Colonic mucosa (tissue), 4 donors: Measurements from ENCODE around the gene SIAH2. TPM values are rescaled to one million over a fixed set of nuclear protein-coding genes. Genes with fewer than 3 reads are reported as not detected.

Experiments
- DNase-seq: peaks from one replicate; pipeline ENCODE4 v3.0.0-alpha.2; 2020
- H3K27ac ChIP-seq: fragments of 200-600 bp; one replicate; pipeline ENCODE4 v1.8.0; 2021
- H3K27me3 ChIP-seq: fragments of 200-600 bp; one replicate; pipeline ENCODE4 v1.8.0; 2021
- H3K36me3 ChIP-seq: fragments of 200-600 bp; one replicate; pipeline ENCODE4 v1.8.0; 2021
- H3K4me1 ChIP-seq: fragments of 200-600 bp; one replicate; pipeline ENCODE4 v1.8.0; 2021; ENCODE audit warnings: mild to moderate bottlenecking
- H3K4me3 ChIP-seq: fragments of 200-600 bp; one replicate; pipeline ENCODE4 v1.8.0; 2021
- H3K9ac ChIP-seq, 2 donors: one replicate each; pipeline ENCODE4 v1.7.0; 2013; ENCODE audit warnings: control low read depth in 2 of 2, low read depth in 2 of 2, low read length in 2 of 2
- H3K9me3 ChIP-seq: fragments of 200-600 bp; one replicate; pipeline ENCODE4 v1.8.0; 2021
- CTCF ChIP-seq: fragments of 200-600 bp; IDR thresholded peaks from one replicate; pipeline ENCODE4 v1.8.0; 2022; ENCODE audit warnings: antibody characterized with exemption, mild to moderate bottlenecking
- intact Hi-C: fragments of 100-400 bp; cut with DNase I; formaldehyde crosslinking; loops from one replicate; pipeline ENCODE4 v1.14.1; 2022
- total RNA-seq, 2 donors: library from RNA; stranded (reverse); fragmentation: NEBNext Ultra II Directional in 1 of 2; extraction: Animal tissue kit (Norgen Biotek cat#: 25700) in 1 of 2; gene quantifications; one replicate each; pipeline ENCODE4 v1.2.1, GENCODE V29; 2021
- donor health status: healthy.
- donor health status: DM: no; HTN: no; CAD: no.
- donor health status: DM: no; HTN: no; CAD: no.

Gene SIAH2
- total RNA-seq, 2 donors from 2014 or later: 27.9 to 33.8 TPM

DNA sequence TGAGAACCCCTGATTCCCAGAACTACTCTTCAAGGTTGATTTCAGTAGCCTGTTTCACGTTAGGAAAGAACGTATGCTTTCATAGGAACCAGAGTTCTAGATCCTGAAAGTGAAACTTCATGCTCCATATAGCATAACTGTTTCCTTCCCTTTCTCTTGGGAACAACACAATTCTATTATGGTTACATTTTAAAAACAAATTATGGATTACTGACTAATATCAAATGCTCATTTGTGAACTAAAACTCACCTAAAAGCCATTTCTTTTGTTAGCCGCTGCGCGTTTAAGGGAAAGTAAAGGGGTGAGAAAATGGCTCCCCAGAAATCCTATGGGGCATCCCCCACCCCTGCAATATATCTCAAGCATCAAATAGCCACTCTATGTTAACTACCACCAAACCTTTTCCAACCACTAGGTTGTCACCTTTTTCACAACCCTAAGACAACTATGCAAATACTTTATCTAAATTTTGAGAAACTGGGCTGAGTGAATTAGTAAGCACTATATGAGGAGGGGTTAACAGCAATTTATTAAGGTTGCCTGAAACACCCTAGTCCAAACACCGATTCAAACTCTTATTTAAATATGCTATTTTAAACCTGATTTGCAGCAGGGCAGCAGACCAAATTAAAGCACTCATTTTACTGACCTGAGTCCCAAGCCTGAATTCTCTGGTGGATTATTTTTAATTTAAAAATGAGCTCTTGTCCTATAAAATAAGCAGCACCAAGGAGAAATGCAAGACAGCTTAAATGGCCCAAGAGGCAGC lies 2.4 kb downstream of the SIAH2 start:
- Histone ChIP-seq H3K27ac (peak overlapping the region; percentile 93), H3K4me3 (peak overlapping the region; percentile 72), H3K9me3 (no peaks in the 10 kb centered on the region), H3K9ac (peak overlapping the region; percentile 27 to 96), H3K4me1 (peaks cover 19% of the 10 kb centered on the region), H3K36me3 (no peaks in the 10 kb centered on the region), H3K27me3 (no peaks in the 10 kb centered on the region)
- no peak for DNase-seq
- intact Hi-C loops: no loop called here
- no peak for TF ChIP-seq CTCF

GRCh38 chr3:150759947-150760346 lies 3.0 kb downstream of the SIAH2 start:
- H3K9ac ChIP-seq: peak overlapping the region; percentile 27 to 96
- peak overlapping the region; percentile 72 for H3K4me3 ChIP-seq

GRCh38 chr3:150759319-150759718 lies 3.6 kb downstream of the SIAH2 start:
- Histone ChIP-seq H3K4me1 (peaks cover 19% of the 10 kb centered on the region), H3K4me3 (no peak overlapping the region), H3K9me3 (no peaks in the 10 kb centered on the region), H3K9ac (no peak overlapping the region), H3K27me3 (no peaks in the 10 kb centered on the region), H3K36me3 (no peaks in the 10 kb centered on the region), H3K27ac (peak overlapping the region; percentile 93)
- DNase-seq: no peak
- intact Hi-C loops: no loop called here
- TF ChIP-seq CTCF: no peak

More at GRCh38 chr3:150759947-150760346, 3.0 kb downstream of the SIAH2 start:
- H3K9me3 ChIP-seq: no peaks in the 10 kb centered on the region
- H3K27ac ChIP-seq: peak overlapping the region; percentile 93
- H3K27me3 ChIP-seq: no peaks in the 10 kb centered on the region
- H3K4me1 ChIP-seq: peaks cover 19% of the 10 kb centered on the region
- no peak for TF ChIP-seq CTCF
- DNase-seq: no peak
- intact Hi-C loops: no loop called here
- no peaks in the 10 kb centered on the region for H3K36me3 ChIP-seq

DNA sequence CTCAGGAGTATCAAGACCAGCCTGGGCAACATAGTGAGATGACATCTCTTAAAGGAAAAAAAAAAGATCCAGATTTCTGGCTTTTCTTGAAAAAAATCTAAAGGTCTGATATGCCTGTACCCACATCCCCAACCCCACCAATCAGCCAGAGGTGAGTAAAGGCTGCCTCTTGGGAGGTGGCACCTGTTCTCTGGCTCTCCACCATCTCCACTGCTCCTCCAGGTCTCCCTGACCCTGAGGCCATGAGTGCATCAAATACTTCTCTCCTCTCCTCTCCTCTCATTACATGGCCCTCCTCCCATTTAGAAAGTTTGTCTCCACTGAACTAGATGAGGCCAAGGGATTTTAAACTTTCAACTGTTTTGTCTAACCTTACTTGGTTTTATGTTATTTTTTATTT lies 5.2 kb downstream of the SIAH2 start:
- no peaks in the 10 kb centered on the region for H3K27me3 ChIP-seq
- DNase-seq: no peak
- no peaks in the 10 kb centered on the region for H3K36me3 ChIP-seq
- no peak overlapping the region for H3K4me3 ChIP-seq
- H3K27ac ChIP-seq: no peak overlapping the region
- intact Hi-C loops: no loop called here
- H3K9me3 ChIP-seq: no peaks in the 10 kb centered on the region
- no peak overlapping the region for H3K9ac ChIP-seq
- TF ChIP-seq CTCF: no peak
- H3K4me1 ChIP-seq: peaks cover 19% of the 10 kb centered on the region

- H3K27me3 ChIP-seq: no peaks in the 10 kb centered on the region
- H3K4me1 ChIP-seq: peaks cover 19% of the 10 kb centered on the region
- no peak for DNase-seq
- H3K27ac ChIP-seq: no peak overlapping the region
- no peak overlapping the region for H3K4me3 ChIP-seq
- H3K36me3 ChIP-seq: no peaks in the 10 kb centered on the region
- intact Hi-C loops: no loop called here
- no peak overlapping the region for H3K9ac ChIP-seq
- H3K9me3 ChIP-seq: no peaks in the 10 kb centered on the region
- TF ChIP-seq CTCF: no peak
These were observed 5.6 kb downstream of the SIAH2 start for GRCh38 chr3:150757364-150757763.
